HepG2 (cell line): ENCODE data around the gene P4HTM. TPM values are rescaled to one million over a fixed set of nuclear protein-coding genes. Genes with fewer than 3 reads are reported as not detected.

ENCODE experiments used
- AGO1 ChIP-seq: fragments of 200-400 bp; formaldehyde crosslinking; IDR thresholded peaks from 2 replicates; pipeline ENCODE4 v1.6.1; 2017; ENCODE audit warnings: mild to moderate bottlenecking, low read depth, low read length, moderate library complexity; ENCODE audit not compliant: poor library complexity, severe bottlenecking
- ATF7 ChIP-seq, 2 experiments: fragments of 450-650 bp in 1 of 2; sonication (generic) in 1 of 2; formaldehyde crosslinking in 1 of 2; IDR thresholded peaks; 2 replicates each; pipeline versions ENCODE4 v1.4.0 to v1.6.1; 2016 to 2020; ENCODE audit warnings: antibody characterized with exemption in 1 of 2, mild to moderate bottlenecking in 1 of 2, missing genetic modification reagents in 1 of 2
- IKZF4 ChIP-seq: sonication (generic); formaldehyde crosslinking; IDR thresholded peaks from 2 replicates; pipeline ENCODE4 v1.5.1; 2020; ENCODE audit warnings: borderline replicate concordance, mild to moderate bottlenecking, low read depth, missing genetic modification reagents; ENCODE audit errors: not compliant biosample characterization
- IRF2 ChIP-seq: IDR thresholded peaks from 2 replicates; pipeline ENCODE4 v1.6.1; 2018; ENCODE audit warnings: missing genetic modification reagents, missing compliant biosample characterization
- JUN ChIP-seq: sonication (generic); formaldehyde crosslinking; IDR thresholded peaks from 2 replicates; pipeline ENCODE4 v1.4.0; 2020; ENCODE audit warnings: mild to moderate bottlenecking, missing genetic modification reagents
- NR2F6 ChIP-seq, 2 experiments: IDR thresholded peaks; 2 replicates each; pipeline ENCODE4 v1.6.1; 2016; ENCODE audit warnings: antibody characterized with exemption in 1 of 2, mild to moderate bottlenecking in 1 of 2
- SNRNP70 ChIP-seq: fragments of 200-400 bp; formaldehyde crosslinking; IDR thresholded peaks from 2 replicates; pipeline ENCODE4 v1.6.1; 2017; ENCODE audit warnings: mild to moderate bottlenecking, low read depth, low read length, moderate library complexity
- YY1 ChIP-seq: IDR thresholded peaks from 2 replicates; pipeline ENCODE4 v1.6.1; 2011; ENCODE audit warnings: low read length, low read depth, moderate library complexity, mild to moderate bottlenecking; ENCODE audit not compliant: insufficient read depth, insufficient replicate concordance
- ZIK1 ChIP-seq: sonication (generic); formaldehyde crosslinking; IDR thresholded peaks from 2 replicates; pipeline ENCODE4 v1.5.0; 2020; ENCODE audit warnings: mild to moderate bottlenecking, low read depth, missing genetic modification reagents, borderline replicate concordance
- ZNF446 ChIP-seq: sonication (generic); formaldehyde crosslinking; IDR thresholded peaks from 2 replicates; pipeline ENCODE4 v1.5.0; 2020; ENCODE audit warnings: mild to moderate bottlenecking, missing genetic modification reagents
- ZNF550 ChIP-seq: sonication (generic); formaldehyde crosslinking; IDR thresholded peaks from 2 replicates; pipeline ENCODE4 v1.4.0; 2020; ENCODE audit warnings: mild to moderate bottlenecking, missing genetic modification reagents, borderline replicate concordance
- ZNF577 ChIP-seq: sonication (generic); formaldehyde crosslinking; IDR thresholded peaks from 2 replicates; pipeline ENCODE4 v1.4.0; 2020; ENCODE audit warnings: mild to moderate bottlenecking, low read depth, missing genetic modification reagents, borderline replicate concordance
- polyA plus RNA-seq, 8 experiments: library from polyadenylated mRNA; depleted of rRNA in 3 of 8; stranded (reverse) in 7 of 8; unstranded in 1 of 8; fragments of >200 nt; fragmentation: Illumina TruSeq in 4 of 8; extraction: Trizol in 4 of 8; gene quantifications; 2 replicates each; pipeline versions ENCODE4 v1.2.1 to v1.2.3, GENCODE V29; 2011 to 2016; ENCODE audit warnings: low read depth in 4 of 8, missing spikeins in 1 of 8, mixed read lengths in 1 of 8; ENCODE audit not compliant: insufficient read depth in 1 of 8
- total RNA-seq, 5 experiments: library from RNA; depleted of rRNA; stranded (reverse); fragments of >200 nt; fragmentation: Illumina TruSeq; extraction: Trizol; gene quantifications; 2 replicates each; pipeline ENCODE4 v1.2.3, GENCODE V29; 2016; ENCODE audit warnings: low read depth in 1 of 5
- TF ChIP-seq, protein P1 (sequence below): sonication (generic); formaldehyde crosslinking; IDR thresholded peaks from 2 replicates; pipeline ENCODE4 v1.4.0; 2020; ENCODE audit warnings: mild to moderate bottlenecking, missing genetic modification reagents
- TF ChIP-seq, protein P2 (sequence below): sonication (generic); formaldehyde crosslinking; IDR thresholded peaks from 2 replicates; pipeline ENCODE4 v1.8.1; 2023; ENCODE audit warnings: mild to moderate bottlenecking, missing genetic modification reagents
- TF ChIP-seq, protein P3 (sequence below): sonication (generic); formaldehyde crosslinking; IDR thresholded peaks from 2 replicates; pipeline ENCODE4 v1.4.0; 2020; ENCODE audit warnings: missing genetic modification reagents, borderline replicate concordance
- TF ChIP-seq, protein P4 (sequence below): sonication (generic); formaldehyde crosslinking; IDR thresholded peaks from 2 replicates; pipeline ENCODE4 v1.8.1; 2023; ENCODE audit warnings: mild to moderate bottlenecking, inconsistent platforms, moderate library complexity, missing genetic modification reagents, borderline replicate concordance
- TF ChIP-seq, protein P5 (sequence below): sonication (generic); formaldehyde crosslinking; IDR thresholded peaks from 2 replicates; pipeline ENCODE4 v1.5.0; 2020; ENCODE audit warnings: mild to moderate bottlenecking, missing genetic modification reagents, moderate library complexity

The P4HTM gene
- total and polyA plus RNA-seq, 2 of the 13 experiments (the other 11 are each of a cell fraction or from before 2014, with no cell fraction given) = 0.01 TPM; not detected in 1

DNA sequence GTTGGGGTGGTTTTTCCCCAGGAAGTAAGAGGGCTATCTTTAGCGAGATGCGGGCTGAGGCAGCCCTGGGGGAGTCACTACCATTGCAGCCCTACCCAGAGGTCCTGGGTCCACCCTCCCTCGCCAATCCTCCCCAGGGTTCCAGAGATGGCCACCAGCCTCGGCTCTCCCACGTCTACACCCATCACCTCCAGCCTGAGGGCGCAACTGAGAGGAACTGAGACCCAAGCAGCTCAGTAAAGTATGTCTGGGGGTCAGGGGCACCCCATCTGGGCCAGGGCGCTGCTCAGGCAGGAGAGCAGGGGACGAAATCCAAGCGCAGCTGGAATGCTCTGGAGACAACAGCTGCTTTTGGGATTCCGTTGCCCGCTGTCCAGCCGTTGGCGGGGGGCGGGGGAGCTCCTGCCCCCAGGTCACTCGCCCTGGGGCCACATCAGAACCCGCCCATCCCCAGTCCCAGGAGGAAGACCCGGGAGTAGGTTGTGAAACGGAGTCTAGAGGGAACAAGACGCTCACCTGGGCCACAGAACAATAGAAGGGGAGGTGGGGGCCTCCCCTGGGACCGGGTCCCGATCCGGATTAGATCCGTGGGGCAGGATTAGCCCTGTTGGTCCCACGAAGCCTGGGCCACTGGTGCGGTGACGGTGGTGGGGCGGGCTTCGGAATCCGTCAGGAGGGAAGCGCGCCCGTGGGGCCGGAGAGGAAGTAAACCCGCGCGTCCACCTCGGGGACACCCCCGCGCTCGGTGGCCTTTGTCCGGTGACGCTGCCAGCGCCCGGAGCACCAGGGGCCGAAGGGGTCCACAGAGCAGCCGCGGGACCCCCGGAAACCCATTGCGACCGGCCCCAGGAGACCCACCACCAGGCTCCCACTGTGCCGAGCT is 30.5 kb downstream of the P4HTM start (continued):
- TF ChIP-seq, protein P1, sequence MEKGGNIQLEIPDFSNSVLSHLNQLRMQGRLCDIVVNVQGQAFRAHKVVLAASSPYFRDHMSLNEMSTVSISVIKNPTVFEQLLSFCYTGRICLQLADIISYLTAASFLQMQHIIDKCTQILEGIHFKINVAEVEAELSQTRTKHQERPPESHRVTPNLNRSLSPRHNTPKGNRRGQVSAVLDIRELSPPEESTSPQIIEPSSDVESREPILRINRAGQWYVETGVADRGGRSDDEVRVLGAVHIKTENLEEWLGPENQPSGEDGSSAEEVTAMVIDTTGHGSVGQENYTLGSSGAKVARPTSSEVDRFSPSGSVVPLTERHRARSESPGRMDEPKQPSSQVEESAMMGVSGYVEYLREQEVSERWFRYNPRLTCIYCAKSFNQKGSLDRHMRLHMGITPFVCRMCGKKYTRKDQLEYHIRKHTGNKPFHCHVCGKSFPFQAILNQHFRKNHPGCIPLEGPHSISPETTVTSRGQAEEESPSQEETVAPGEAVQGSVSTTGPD (CRISPR knock-in tag) = no peak
- TF ChIP-seq SNRNP70 (no peak), IRF2 (CRISPR knock-in tag) (0 out of 2 replicates have a peak, but pooled peaks have one; percentile 6), ATF7 (IDR thresholded peaks at IDR 0.05) (no peak), ATF7 (CRISPR knock-in tag; IDR thresholded peaks at IDR 0.05) (0 out of 2 replicates have a peak, but pooled peaks have one; percentile 31), YY1 (peak; percentile 7), ZNF446 (CRISPR knock-in tag) (0 out of 2 replicates have a peak, but pooled peaks have one; percentile 73), AGO1 (peak; percentile 24), JUN (CRISPR knock-in tag) (0 out of 2 replicates have a peak, but pooled peaks have one; percentile 49), NR2F6 (IDR thresholded peaks at IDR 0.05) (0 out of 2 replicates have a peak, but pooled peaks have one; percentile 37), NR2F6 (CRISPR knock-in tag; IDR thresholded peaks at IDR 0.05) (0 out of 2 replicates have a peak, but pooled peaks have one; percentile 19), ZNF550 (CRISPR knock-in tag) (peak; percentile 58; the same call in 1 of the 2 replicates), IKZF4 (CRISPR knock-in tag) (peak; percentile 18), ZNF577 (0 out of 2 replicates have a peak, but pooled peaks have one; percentile 66), ZIK1 (0 out of 2 replicates have a peak, but pooled peaks have one; percentile 21)
- TF ChIP-seq, protein P2, sequence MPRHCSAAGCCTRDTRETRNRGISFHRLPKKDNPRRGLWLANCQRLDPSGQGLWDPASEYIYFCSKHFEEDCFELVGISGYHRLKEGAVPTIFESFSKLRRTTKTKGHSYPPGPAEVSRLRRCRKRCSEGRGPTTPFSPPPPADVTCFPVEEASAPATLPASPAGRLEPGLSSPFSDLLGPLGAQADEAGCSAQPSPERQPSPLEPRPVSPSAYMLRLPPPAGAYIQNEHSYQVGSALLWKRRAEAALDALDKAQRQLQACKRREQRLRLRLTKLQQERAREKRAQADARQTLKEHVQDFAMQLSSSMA = 0 out of 2 replicates have a peak, but pooled peaks have one; percentile 4
- TF ChIP-seq, protein P3, sequence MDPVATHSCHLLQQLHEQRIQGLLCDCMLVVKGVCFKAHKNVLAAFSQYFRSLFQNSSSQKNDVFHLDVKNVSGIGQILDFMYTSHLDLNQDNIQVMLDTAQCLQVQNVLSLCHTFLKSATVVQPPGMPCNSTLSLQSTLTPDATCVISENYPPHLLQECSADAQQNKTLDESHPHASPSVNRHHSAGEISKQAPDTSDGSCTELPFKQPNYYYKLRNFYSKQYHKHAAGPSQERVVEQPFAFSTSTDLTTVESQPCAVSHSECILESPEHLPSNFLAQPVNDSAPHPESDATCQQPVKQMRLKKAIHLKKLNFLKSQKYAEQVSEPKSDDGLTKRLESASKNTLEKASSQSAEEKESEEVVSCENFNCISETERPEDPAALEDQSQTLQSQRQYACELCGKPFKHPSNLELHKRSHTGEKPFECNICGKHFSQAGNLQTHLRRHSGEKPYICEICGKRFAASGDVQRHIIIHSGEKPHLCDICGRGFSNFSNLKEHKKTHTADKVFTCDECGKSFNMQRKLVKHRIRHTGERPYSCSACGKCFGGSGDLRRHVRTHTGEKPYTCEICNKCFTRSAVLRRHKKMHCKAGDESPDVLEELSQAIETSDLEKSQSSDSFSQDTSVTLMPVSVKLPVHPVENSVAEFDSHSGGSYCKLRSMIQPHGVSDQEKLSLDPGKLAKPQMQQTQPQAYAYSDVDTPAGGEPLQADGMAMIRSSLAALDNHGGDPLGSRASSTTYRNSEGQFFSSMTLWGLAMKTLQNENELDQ (CRISPR knock-in tag) = no peak
- TF ChIP-seq, protein P4, sequence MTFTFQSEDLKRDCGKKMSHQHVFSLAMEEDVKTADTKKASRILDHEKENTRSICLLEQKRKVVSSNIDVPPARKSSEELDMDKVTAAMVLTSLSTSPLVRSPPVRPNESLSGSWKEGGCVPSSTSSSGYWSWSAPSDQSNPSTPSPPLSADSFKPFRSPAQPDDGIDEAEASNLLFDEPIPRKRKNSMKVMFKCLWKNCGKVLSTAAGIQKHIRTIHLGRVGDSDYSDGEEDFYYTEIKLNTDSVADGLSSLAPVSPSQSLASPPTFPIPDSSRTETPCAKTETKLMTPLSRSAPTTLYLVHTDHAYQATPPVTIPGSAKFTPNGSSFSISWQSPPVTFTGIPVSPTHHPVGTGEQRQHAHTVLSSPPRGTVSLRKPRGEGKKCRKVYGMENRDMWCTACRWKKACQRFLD (CRISPR knock-in tag) = 0 out of 2 replicates have a peak, but pooled peaks have one; percentile 4
- TF ChIP-seq, protein P5, sequence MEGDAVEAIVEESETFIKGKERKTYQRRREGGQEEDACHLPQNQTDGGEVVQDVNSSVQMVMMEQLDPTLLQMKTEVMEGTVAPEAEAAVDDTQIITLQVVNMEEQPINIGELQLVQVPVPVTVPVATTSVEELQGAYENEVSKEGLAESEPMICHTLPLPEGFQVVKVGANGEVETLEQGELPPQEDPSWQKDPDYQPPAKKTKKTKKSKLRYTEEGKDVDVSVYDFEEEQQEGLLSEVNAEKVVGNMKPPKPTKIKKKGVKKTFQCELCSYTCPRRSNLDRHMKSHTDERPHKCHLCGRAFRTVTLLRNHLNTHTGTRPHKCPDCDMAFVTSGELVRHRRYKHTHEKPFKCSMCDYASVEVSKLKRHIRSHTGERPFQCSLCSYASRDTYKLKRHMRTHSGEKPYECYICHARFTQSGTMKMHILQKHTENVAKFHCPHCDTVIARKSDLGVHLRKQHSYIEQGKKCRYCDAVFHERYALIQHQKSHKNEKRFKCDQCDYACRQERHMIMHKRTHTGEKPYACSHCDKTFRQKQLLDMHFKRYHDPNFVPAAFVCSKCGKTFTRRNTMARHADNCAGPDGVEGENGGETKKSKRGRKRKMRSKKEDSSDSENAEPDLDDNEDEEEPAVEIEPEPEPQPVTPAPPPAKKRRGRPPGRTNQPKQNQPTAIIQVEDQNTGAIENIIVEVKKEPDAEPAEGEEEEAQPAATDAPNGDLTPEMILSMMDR = peak; percentile 31
